ENCODE results near the gene NAPB. TPM values are rescaled to one million over a fixed set of nuclear protein-coding genes. Genes with fewer than 3 reads are reported as not detected.
A peak's percentile ranks its signal among the peaks of the same experiment; 100 is the strongest.

Gene NAPB
- total RNA-seq, 2 experiments from 2014 or later = 6.1 to 8.1 TPM

- no peaks in the 10 kb centered on the region for H3K9me3 Mint-ChIP-seq (ENCODE audit: low read depth)
- ATAC-seq (no peak), DNase-seq (no peak)
- POLR2A ChIA-PET = interaction anchor here (0.6 kb wide), 1 partner anchor 50 kb away, joined by 3 read pairs; no protein-coding TSS in a partner anchor
- no peaks in the 10 kb centered on the region for H3K27me3 Mint-ChIP-seq
- intact Hi-C loops (cut with DNase I, micrococcal nuclease) = no loop called here
- H3K4me3 Mint-ChIP-seq = no peak overlapping the region
- H3K36me3 Mint-ChIP-seq (ENCODE audit: low read depth) = peaks cover 2% of the 10 kb centered on the region
- CTCF ChIA-PET = interaction anchor here (0.6 kb wide), 1 partner anchor 26 kb away, joined by 3 read pairs; no protein-coding TSS in a partner anchor
- H3K4me1 Mint-ChIP-seq = peaks cover 34% of the 10 kb centered on the region
- H3K27ac Mint-ChIP-seq = no peak overlapping the region
Measured at GRCh38 chr20:23415959-23416583, 5.2 kb downstream of the NAPB start.

- no peaks in the 10 kb centered on the region for H3K9me3 Mint-ChIP-seq (ENCODE audit: low read depth)
- CTCF ChIA-PET = no interaction called here
- peaks cover 2% of the 10 kb centered on the region for H3K36me3 Mint-ChIP-seq (ENCODE audit: low read depth)
- H3K4me1 Mint-ChIP-seq = peaks cover 34% of the 10 kb centered on the region
- POLR2A ChIA-PET = interaction anchor here (0.6 kb wide), 1 partner anchor 49 kb away, joined by 3 read pairs; no protein-coding TSS in a partner anchor
- no peaks in the 10 kb centered on the region for H3K27me3 Mint-ChIP-seq
- DNase-seq = no peak
- intact Hi-C loops (cut with DNase I, micrococcal nuclease) = no loop called here
- no peak overlapping the region for H3K4me3 Mint-ChIP-seq
- ATAC-seq = no peak
- no peak overlapping the region for H3K27ac Mint-ChIP-seq
Measured at GRCh38 chr20:23415555-23415954, 5.7 kb downstream of the NAPB start.

GRCh38 chr20:23414526-23415188, 6.6 kb downstream of the NAPB start:
- no peak overlapping the region for H3K27ac Mint-ChIP-seq
- peaks cover 2% of the 10 kb centered on the region for H3K36me3 Mint-ChIP-seq (ENCODE audit: low read depth)
- no peaks in the 10 kb centered on the region for H3K27me3 Mint-ChIP-seq
- peaks cover 31% of the 10 kb centered on the region for H3K4me1 Mint-ChIP-seq
- no peak overlapping the region for H3K4me3 Mint-ChIP-seq
- CTCF ChIA-PET = no interaction called here
- DNase-seq = no peak
- intact Hi-C loops (cut with DNase I, micrococcal nuclease) = no loop called here
- POLR2A ChIA-PET = no interaction called here
- ATAC-seq = no peak
- H3K9me3 Mint-ChIP-seq (ENCODE audit: low read depth) = no peaks in the 10 kb centered on the region

GRCh38 chr20:23413862-23414422, 7.3 kb downstream of the NAPB start:
- Mint-ChIP-seq H3K4me1 (peaks cover 24% of the 10 kb centered on the region), H3K9me3 (ENCODE audit: low read depth) (no peaks in the 10 kb centered on the region)
- POLR2A ChIA-PET = no interaction called here

GRCh38 chr20:23412026-23412425, 9.3 kb downstream of the NAPB start:
- H3K9me3 Mint-ChIP-seq (ENCODE audit: low read depth) = no peaks in the 10 kb centered on the region
- no peak for DNase-seq
- ATAC-seq = no peak
- intact Hi-C loops (cut with DNase I, micrococcal nuclease) = no loop called here
- H3K36me3 Mint-ChIP-seq (ENCODE audit: low read depth) = peaks cover 2% of the 10 kb centered on the region
- no peak overlapping the region for H3K27ac Mint-ChIP-seq
- H3K27me3 Mint-ChIP-seq = no peaks in the 10 kb centered on the region
- POLR2A ChIA-PET = no interaction called here
- H3K4me3 Mint-ChIP-seq = no peak overlapping the region
- CTCF ChIA-PET = interaction anchor here (0.6 to 0.7 kb wide), 2 partner anchors 21 to 29 kb away, joined by 3 to 4 read pairs; no protein-coding TSS in a partner anchor
- peaks cover 33% of the 10 kb centered on the region for H3K4me1 Mint-ChIP-seq

More at GRCh38 chr20:23413862-23414422, 7.3 kb downstream of the NAPB start:
- DNase-seq = no peak
- CTCF ChIA-PET = no interaction called here
- no peak for ATAC-seq
- Mint-ChIP-seq H3K4me3 (no peak overlapping the region), H3K36me3 (ENCODE audit: low read depth) (peaks cover 2% of the 10 kb centered on the region), H3K27ac (no peak overlapping the region), H3K27me3 (no peaks in the 10 kb centered on the region)
- intact Hi-C loops (cut with DNase I, micrococcal nuclease) = no loop called here

GRCh38 chr20:23410916-23411695, 10.2 kb downstream of the NAPB start:
- CTCF ChIA-PET = interaction anchor here (0.6 to 1.9 kb wide), 4 partner anchors 9 to 30 kb away, joined by 3 to 5 read pairs (median 4); partner anchors contain the start of gene NAPB
- intact Hi-C loops (cut with DNase I, micrococcal nuclease) = no loop called here
- POLR2A ChIA-PET = no interaction called here
- Mint-ChIP-seq H3K27ac (no peak overlapping the region), H3K9me3 (ENCODE audit: low read depth) (no peaks in the 10 kb centered on the region), H3K27me3 (no peaks in the 10 kb centered on the region), H3K36me3 (ENCODE audit: low read depth) (peaks cover 2% of the 10 kb centered on the region), H3K4me3 (no peak overlapping the region), H3K4me1 (peaks cover 33% of the 10 kb centered on the region)
- DNase-seq (no peak), ATAC-seq (no peak)

- Mint-ChIP-seq H3K27ac (no peak overlapping the region), H3K36me3 (ENCODE audit: low read depth) (peaks cover 2% of the 10 kb centered on the region), H3K4me1 (peaks cover 30% of the 10 kb centered on the region), H3K4me3 (no peak overlapping the region), H3K27me3 (no peaks in the 10 kb centered on the region), H3K9me3 (ENCODE audit: low read depth) (no peaks in the 10 kb centered on the region)
- ATAC-seq (no peak), DNase-seq (no peak)
- intact Hi-C loops (cut with DNase I, micrococcal nuclease) = no loop called here
- POLR2A ChIA-PET = no interaction called here
- CTCF ChIA-PET = interaction anchor here (1.0 to 1.9 kb wide), 2 partner anchors 10 to 12 kb away, joined by 3 to 5 read pairs; partner anchors contain the start of gene NAPB
Measured at GRCh38 chr20:23409800-23410199, 11.5 kb downstream of the NAPB start.

GRCh38 chr20:23408957-23409356, 12.3 kb downstream of the NAPB start:
- peaks cover 33% of the 10 kb centered on the region for H3K4me1 Mint-ChIP-seq
- peaks cover 2% of the 10 kb centered on the region for H3K36me3 Mint-ChIP-seq (ENCODE audit: low read depth)
- ChIA-PET POLR2A (no interaction called here), CTCF (interaction anchor here (0.6 to 1.0 kb wide), 3 partner anchors 9 to 128 kb away, joined by 3 to 4 read pairs (median 3); partner anchors contain the start of gene NAPB)
- H3K27me3 Mint-ChIP-seq = no peaks in the 10 kb centered on the region
- no peak for ATAC-seq
- intact Hi-C loops (cut with DNase I, micrococcal nuclease) = no loop called here
- H3K9me3 Mint-ChIP-seq (ENCODE audit: low read depth) = no peaks in the 10 kb centered on the region
- H3K27ac Mint-ChIP-seq = no peak overlapping the region
- H3K4me3 Mint-ChIP-seq = no peak overlapping the region
- DNase-seq = no peak

GRCh38 chr20:23407781-23408464, 13.4 kb downstream of the NAPB start:
- peak; percentile 98 for ATAC-seq
- POLR2A ChIA-PET = no interaction called here
- no peak overlapping the region for H3K27ac Mint-ChIP-seq

GRCh38 chr20:23406880-23407279, 14.4 kb downstream of the NAPB start:
- intact Hi-C loops (cut with DNase I, micrococcal nuclease) = no loop called here
- no peak overlapping the region for H3K27ac Mint-ChIP-seq
- POLR2A ChIA-PET = no interaction called here
- DNase-seq = no peak
- no peak overlapping the region for H3K4me3 Mint-ChIP-seq
- peaks cover 2% of the 10 kb centered on the region for H3K36me3 Mint-ChIP-seq (ENCODE audit: low read depth)
- H3K27me3 Mint-ChIP-seq = no peaks in the 10 kb centered on the region
- H3K9me3 Mint-ChIP-seq (ENCODE audit: low read depth) = no peaks in the 10 kb centered on the region
- no peak for ATAC-seq
- CTCF ChIA-PET = no interaction called here
- peaks cover 27% of the 10 kb centered on the region for H3K4me1 Mint-ChIP-seq

More at GRCh38 chr20:23407781-23408464, 13.4 kb downstream of the NAPB start:
- Mint-ChIP-seq H3K4me1 (peaks cover 27% of the 10 kb centered on the region), H3K36me3 (ENCODE audit: low read depth) (peaks cover 2% of the 10 kb centered on the region), H3K9me3 (ENCODE audit: low read depth) (no peaks in the 10 kb centered on the region), H3K27me3 (no peaks in the 10 kb centered on the region), H3K4me3 (no peak overlapping the region)
- intact Hi-C loops (cut with DNase I, micrococcal nuclease) = no loop called here
- DNase-seq = peak; percentile 46
- CTCF ChIA-PET = no interaction called here

GRCh38 chr20:23404196-23404595, 17.1 kb downstream of the NAPB start:
- no peak overlapping the region for H3K4me3 Mint-ChIP-seq

More at GRCh38 chr20:23404196-23404595, 17.1 kb downstream of the NAPB start:
- ChIA-PET CTCF (interaction anchor here (0.6 kb wide), 2 partner anchors 221 to 626 kb away, joined by 3 to 5 read pairs; no protein-coding TSS in a partner anchor), POLR2A (no interaction called here)
- ATAC-seq = no peak
- intact Hi-C loops (cut with DNase I, micrococcal nuclease) = no loop called here
- H3K4me1 Mint-ChIP-seq = peaks cover 44% of the 10 kb centered on the region
- no peak for DNase-seq
- H3K27ac Mint-ChIP-seq = no peak overlapping the region
- H3K36me3 Mint-ChIP-seq (ENCODE audit: low read depth) = peaks cover 13% of the 10 kb centered on the region
- no peaks in the 10 kb centered on the region for H3K9me3 Mint-ChIP-seq (ENCODE audit: low read depth)
- H3K27me3 Mint-ChIP-seq = no peaks in the 10 kb centered on the region
